H1 (cell line): ENCODE measurements around the gene PLA2G4F.

Source experiments
- ATF2 ChIP-seq: IDR thresholded peaks from 2 replicates; pipeline ENCODE4 v1.6.1; 2012; ENCODE audit warnings: low read length, inconsistent platforms
- CTCF ChIP-seq, 3 experiments: IDR thresholded peaks; 1 replicate in 2 of 3; 2 replicates in 1 of 3; pipeline versions ENCODE4 v1.5.1 to v1.6.1; 2011; ENCODE audit warnings: low read length in 3 of 3, mild to moderate bottlenecking in 3 of 3, inconsistent platforms in 2 of 3, low read depth in 1 of 3, moderate library complexity in 1 of 3; ENCODE audit not compliant: insufficient read depth in 1 of 3; ENCODE audit errors: control extremely low read depth in 1 of 3
- EP300 ChIP-seq, 2 experiments: IDR thresholded peaks; 1 replicate in 1 of 2; 2 replicates in 1 of 2; pipeline ENCODE4 v1.6.1; 2011 to 2012; ENCODE audit warnings: low read depth in 2 of 2, low read length in 2 of 2, mild to moderate bottlenecking in 2 of 2, borderline replicate concordance in 1 of 2, inconsistent platforms in 1 of 2, moderate library complexity in 1 of 2
- EZH2 ChIP-seq: fragments of 200-600 bp; sonication (generic); IDR thresholded peaks from 2 replicates; pipeline ENCODE4 v1.7.1; 2012; ENCODE audit warnings: low read depth, mild to moderate bottlenecking, moderate library complexity, low read length, inconsistent platforms; ENCODE audit not compliant: severe bottlenecking
- FOSL1 ChIP-seq: IDR thresholded peaks from 2 replicates; pipeline ENCODE4 v1.6.1; 2011; ENCODE audit warnings: mild to moderate bottlenecking, low read depth, low read length, moderate library complexity; ENCODE audit not compliant: insufficient read depth
- JUN ChIP-seq: IDR thresholded peaks from 2 replicates; pipeline ENCODE4 v1.6.1; 2011; ENCODE audit warnings: low read depth, mild to moderate bottlenecking, improper control_type of control experiment, low read length
- KDM1A ChIP-seq: fragments of 200-600, 300-600 bp; sonication (generic); IDR thresholded peaks from 2 replicates; pipeline ENCODE4 v1.7.1; 2016; ENCODE audit warnings: mild to moderate bottlenecking, low read length, borderline replicate concordance
- NRF1 ChIP-seq: IDR thresholded peaks from 2 replicates; pipeline ENCODE4 v1.6.1; 2011; ENCODE audit warnings: mild to moderate bottlenecking, low read depth, low read length, improper control_type of control experiment
- POLR2A ChIP-seq, 2 experiments: IDR thresholded peaks; 1 replicate in 1 of 2; 2 replicates in 1 of 2; pipeline ENCODE4 v1.6.1; 2011; ENCODE audit warnings: low read depth in 2 of 2, low read length in 2 of 2, mild to moderate bottlenecking in 2 of 2; ENCODE audit errors: control extremely low read depth in 1 of 2
- POLR2AphosphoS5 ChIP-seq: IDR thresholded peaks from 2 replicates; pipeline ENCODE4 v1.6.1; 2011; ENCODE audit warnings: low read depth, low read length
- RAD21 ChIP-seq, 2 experiments: IDR thresholded peaks in 1 of 2; conservative IDR thresholded peaks in 1 of 2; 2 replicates each; pipeline ENCODE4 v1.6.1; 2011; ENCODE audit warnings: low read depth in 2 of 2, low read length in 2 of 2, improper control_type of control experiment in 1 of 2, inconsistent platforms in 1 of 2, mild to moderate bottlenecking in 1 of 2, moderate library complexity in 1 of 2
- TAF1 ChIP-seq: IDR thresholded peaks from 2 replicates; pipeline ENCODE4 v1.6.1; 2011; ENCODE audit warnings: mild to moderate bottlenecking, low read depth, low read length
- TEAD4 ChIP-seq: IDR thresholded peaks from 2 replicates; pipeline ENCODE4 v1.6.1; 2012; ENCODE audit warnings: low read depth, low read length, inconsistent platforms, mixed read lengths

GRCh38 chr15:42191610-42192346, 35.3 kb upstream of the PLA2G4F start:
- TF ChIP-seq NRF1: no peak
- TF ChIP-seq ATF2: no peak
- TF ChIP-seq POLR2A (IDR thresholded peaks at IDR 0.05; ENCODE audit: control extremely low read depth in 1 of 2, low read depth in 2 of 2, low read length in 2 of 2): no peak
- TF ChIP-seq TAF1: no peak
- TF ChIP-seq EP300 (IDR thresholded peaks at IDR 0.05; ENCODE audit: borderline replicate concordance in 1 of 2, low read depth in 2 of 2, low read length in 2 of 2): no peak
- TF ChIP-seq POLR2AphosphoS5: no peak
- TF ChIP-seq CTCF (IDR thresholded peaks at IDR 0.05; ENCODE audit: control extremely low read depth in 1 of 3, insufficient read depth in 1 of 3, low read depth in 1 of 3, low read length in 3 of 3): no peak
- TF ChIP-seq RAD21 (IDR thresholded peaks at IDR 0.05 in 1 of 2, conservative IDR thresholded peaks at IDR 0.05 in 1 of 2; ENCODE audit: low read depth in 2 of 2, low read length in 2 of 2): no peak
- no peak for TF ChIP-seq EZH2
- no peak for TF ChIP-seq JUN
- no peak for TF ChIP-seq KDM1A
- TF ChIP-seq FOSL1: no peak
- no peak for TF ChIP-seq TEAD4
